ENCODE results near the gene DNAJB4.

DNA sequence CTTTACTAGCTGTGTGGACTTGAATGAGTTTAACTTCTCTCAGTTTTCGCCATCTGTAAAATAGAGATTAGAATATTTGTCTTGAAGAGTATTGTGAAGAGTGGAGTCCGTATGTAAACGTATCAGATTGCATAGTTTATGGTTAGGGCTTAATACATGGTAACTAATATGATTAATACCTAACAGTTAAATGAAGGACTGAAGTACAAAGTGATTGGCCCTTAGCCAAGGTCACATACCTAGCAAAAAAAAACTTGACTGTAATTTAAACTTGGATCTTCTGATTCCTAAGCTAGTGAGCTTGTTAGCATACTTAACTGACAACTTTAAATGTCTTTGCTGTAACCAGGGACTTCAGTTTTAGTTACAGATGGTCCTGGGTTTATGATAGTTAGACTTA, 42.9 kb downstream of the DNAJB4 start:
- TF ChIP-seq, protein P1, sequence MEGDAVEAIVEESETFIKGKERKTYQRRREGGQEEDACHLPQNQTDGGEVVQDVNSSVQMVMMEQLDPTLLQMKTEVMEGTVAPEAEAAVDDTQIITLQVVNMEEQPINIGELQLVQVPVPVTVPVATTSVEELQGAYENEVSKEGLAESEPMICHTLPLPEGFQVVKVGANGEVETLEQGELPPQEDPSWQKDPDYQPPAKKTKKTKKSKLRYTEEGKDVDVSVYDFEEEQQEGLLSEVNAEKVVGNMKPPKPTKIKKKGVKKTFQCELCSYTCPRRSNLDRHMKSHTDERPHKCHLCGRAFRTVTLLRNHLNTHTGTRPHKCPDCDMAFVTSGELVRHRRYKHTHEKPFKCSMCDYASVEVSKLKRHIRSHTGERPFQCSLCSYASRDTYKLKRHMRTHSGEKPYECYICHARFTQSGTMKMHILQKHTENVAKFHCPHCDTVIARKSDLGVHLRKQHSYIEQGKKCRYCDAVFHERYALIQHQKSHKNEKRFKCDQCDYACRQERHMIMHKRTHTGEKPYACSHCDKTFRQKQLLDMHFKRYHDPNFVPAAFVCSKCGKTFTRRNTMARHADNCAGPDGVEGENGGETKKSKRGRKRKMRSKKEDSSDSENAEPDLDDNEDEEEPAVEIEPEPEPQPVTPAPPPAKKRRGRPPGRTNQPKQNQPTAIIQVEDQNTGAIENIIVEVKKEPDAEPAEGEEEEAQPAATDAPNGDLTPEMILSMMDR (IDR thresholded peaks at IDR 0.05) = no peak
- no peak for TF ChIP-seq ZFX (IDR thresholded peaks at IDR 0.05; ENCODE audit: borderline replicate concordance)
